A673 (cell line): ENCODE data around the gene TRIP13.

Source experiments
- EZH2 ChIP-seq: fragments of 200-600 bp; sonication (generic); IDR thresholded peaks from 2 replicates; pipeline ENCODE4 v1.6.1; 2017; ENCODE audit warnings: borderline replicate concordance, low read depth, mild to moderate bottlenecking, mixed read lengths, antibody characterized with exemption, low read length; ENCODE audit not compliant: poor library complexity, severe bottlenecking
- TF ChIP-seq, protein P1 (sequence below): fragments of 300-800, 200-600 bp; sonication (generic); conservative IDR thresholded peaks from 2 replicates; pipeline ENCODE4 v1.5.1; 2017; ENCODE audit warnings: low read depth, mild to moderate bottlenecking, antibody characterized with exemption, low read length, moderate library complexity, mixed read lengths

- TF ChIP-seq, protein P1, sequence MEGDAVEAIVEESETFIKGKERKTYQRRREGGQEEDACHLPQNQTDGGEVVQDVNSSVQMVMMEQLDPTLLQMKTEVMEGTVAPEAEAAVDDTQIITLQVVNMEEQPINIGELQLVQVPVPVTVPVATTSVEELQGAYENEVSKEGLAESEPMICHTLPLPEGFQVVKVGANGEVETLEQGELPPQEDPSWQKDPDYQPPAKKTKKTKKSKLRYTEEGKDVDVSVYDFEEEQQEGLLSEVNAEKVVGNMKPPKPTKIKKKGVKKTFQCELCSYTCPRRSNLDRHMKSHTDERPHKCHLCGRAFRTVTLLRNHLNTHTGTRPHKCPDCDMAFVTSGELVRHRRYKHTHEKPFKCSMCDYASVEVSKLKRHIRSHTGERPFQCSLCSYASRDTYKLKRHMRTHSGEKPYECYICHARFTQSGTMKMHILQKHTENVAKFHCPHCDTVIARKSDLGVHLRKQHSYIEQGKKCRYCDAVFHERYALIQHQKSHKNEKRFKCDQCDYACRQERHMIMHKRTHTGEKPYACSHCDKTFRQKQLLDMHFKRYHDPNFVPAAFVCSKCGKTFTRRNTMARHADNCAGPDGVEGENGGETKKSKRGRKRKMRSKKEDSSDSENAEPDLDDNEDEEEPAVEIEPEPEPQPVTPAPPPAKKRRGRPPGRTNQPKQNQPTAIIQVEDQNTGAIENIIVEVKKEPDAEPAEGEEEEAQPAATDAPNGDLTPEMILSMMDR: no peak
- TF ChIP-seq EZH2: no peak
Observed at GRCh38 chr5:922436-923280, 30.0 kb downstream of the TRIP13 start.
